ENCODE measurements around the gene TGM5.

DNA sequence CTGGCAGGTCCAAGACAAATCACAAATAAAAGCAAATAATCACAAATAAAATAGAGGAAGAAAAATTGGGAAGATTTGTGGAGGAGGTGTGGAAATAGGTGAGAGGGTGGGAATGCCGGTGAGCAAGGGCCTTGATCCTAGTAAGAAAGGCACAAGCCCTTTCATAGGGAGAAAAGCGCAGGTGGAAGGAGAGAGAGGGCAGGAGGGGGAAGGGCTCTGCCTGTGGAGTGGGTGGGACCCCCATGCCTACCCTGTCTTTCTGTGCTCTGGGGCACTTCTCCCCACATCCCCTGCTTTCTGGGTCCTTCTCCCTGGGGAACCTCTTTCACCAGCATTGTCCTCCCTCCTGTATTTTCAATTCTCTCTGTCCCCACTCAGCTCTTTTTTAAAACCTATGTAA is 711 bp upstream of the TGM5 start:
- TF ChIP-seq, protein P1, sequence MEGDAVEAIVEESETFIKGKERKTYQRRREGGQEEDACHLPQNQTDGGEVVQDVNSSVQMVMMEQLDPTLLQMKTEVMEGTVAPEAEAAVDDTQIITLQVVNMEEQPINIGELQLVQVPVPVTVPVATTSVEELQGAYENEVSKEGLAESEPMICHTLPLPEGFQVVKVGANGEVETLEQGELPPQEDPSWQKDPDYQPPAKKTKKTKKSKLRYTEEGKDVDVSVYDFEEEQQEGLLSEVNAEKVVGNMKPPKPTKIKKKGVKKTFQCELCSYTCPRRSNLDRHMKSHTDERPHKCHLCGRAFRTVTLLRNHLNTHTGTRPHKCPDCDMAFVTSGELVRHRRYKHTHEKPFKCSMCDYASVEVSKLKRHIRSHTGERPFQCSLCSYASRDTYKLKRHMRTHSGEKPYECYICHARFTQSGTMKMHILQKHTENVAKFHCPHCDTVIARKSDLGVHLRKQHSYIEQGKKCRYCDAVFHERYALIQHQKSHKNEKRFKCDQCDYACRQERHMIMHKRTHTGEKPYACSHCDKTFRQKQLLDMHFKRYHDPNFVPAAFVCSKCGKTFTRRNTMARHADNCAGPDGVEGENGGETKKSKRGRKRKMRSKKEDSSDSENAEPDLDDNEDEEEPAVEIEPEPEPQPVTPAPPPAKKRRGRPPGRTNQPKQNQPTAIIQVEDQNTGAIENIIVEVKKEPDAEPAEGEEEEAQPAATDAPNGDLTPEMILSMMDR (IDR thresholded peaks at IDR 0.05 in 8 of 11, conservative IDR thresholded peaks at IDR 0.05 in 3 of 11) = no peak
- TF ChIP-seq POLR2A (IDR thresholded peaks at IDR 0.05) (no peak), POLR2AphosphoS5 (IDR thresholded peaks at IDR 0.05) (no peak)
